Activated T-cell treated with anti-CD3 and anti-CD28 coated beads for 24 hours (primary cell): ENCODE results near the gene KDM6B.
"Not testable (repeated sequence)": the region's sequence is repeated elsewhere in the genome, so short reads cannot be mapped to it uniquely, and the experiment has no call there.

Experiments
- DNase-seq: peaks from one replicate; pipeline ENCODE4 v3.0.0-alpha.2; 2020; ENCODE audit warnings: low read depth

KDM6B gene, protein sequence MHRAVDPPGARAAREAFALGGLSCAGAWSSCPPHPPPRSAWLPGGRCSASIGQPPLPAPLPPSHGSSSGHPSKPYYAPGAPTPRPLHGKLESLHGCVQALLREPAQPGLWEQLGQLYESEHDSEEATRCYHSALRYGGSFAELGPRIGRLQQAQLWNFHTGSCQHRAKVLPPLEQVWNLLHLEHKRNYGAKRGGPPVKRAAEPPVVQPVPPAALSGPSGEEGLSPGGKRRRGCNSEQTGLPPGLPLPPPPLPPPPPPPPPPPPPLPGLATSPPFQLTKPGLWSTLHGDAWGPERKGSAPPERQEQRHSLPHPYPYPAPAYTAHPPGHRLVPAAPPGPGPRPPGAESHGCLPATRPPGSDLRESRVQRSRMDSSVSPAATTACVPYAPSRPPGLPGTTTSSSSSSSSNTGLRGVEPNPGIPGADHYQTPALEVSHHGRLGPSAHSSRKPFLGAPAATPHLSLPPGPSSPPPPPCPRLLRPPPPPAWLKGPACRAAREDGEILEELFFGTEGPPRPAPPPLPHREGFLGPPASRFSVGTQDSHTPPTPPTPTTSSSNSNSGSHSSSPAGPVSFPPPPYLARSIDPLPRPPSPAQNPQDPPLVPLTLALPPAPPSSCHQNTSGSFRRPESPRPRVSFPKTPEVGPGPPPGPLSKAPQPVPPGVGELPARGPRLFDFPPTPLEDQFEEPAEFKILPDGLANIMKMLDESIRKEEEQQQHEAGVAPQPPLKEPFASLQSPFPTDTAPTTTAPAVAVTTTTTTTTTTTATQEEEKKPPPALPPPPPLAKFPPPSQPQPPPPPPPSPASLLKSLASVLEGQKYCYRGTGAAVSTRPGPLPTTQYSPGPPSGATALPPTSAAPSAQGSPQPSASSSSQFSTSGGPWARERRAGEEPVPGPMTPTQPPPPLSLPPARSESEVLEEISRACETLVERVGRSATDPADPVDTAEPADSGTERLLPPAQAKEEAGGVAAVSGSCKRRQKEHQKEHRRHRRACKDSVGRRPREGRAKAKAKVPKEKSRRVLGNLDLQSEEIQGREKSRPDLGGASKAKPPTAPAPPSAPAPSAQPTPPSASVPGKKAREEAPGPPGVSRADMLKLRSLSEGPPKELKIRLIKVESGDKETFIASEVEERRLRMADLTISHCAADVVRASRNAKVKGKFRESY (N-terminal part only)

DNA sequence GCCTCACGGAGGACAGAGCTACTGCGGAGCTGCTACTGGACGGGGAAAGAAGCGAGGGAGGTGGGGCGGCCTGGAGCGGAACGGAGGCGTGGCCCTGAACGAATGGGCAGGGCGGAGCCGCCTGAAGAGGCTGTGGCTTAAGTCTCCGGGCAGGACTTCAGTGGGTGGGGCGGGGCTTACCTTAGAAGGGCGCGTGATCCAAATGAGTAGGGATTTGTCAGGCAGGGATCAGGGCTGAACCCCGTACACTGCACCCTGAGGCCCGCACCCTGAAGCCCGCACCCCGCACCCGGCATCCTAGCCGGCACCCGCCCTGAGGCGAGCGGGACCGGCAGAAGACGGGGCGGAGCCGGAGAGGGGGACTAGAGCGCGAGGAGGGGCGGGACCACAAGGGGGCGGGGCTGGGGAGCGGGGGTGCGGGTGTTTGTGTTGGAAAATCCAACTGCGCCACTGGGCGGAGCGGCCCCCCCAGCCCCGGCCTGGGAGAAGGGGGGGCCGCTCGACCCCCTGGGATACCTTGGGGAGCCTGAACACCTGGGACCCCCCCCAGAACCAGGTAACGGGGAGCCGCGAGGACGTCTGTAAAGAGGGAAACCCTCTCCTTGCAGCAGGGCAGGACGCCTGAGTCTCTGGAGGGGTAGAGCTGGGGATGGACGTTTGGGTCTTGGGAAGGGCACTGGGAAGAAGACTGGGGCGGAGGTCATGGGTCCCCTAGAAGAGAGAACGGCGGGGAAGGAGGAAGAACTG lies at the start of gene KDM6B:
KDM6B (plus strand) TSS at position 423 of the 747 bp plus-strand sequence. CDS start 11,338 bp downstream, outside the sequence.
- DNase-seq, result peak; percentile 80

DNA sequence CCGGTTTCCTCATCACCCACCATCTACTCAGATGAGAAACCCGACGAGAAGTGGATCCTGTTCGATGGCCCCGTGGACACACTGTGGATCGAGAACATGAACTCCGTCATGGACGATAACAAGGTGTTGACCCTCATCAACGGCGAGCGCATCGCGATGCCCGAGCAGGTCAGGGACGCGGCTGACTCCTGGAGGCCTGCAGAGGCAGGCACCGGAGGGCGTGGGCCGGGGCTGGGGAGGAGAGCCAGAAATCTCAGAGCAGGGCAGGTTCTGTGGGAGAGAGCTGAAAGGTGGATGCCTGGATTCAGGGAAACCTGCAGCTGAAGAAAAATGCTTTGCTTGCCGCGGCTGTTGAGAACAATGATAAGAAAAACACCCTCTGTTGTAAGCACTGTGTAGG lies 47.2 kb upstream of the KDM6B start:
- no peak for DNase-seq

DNA sequence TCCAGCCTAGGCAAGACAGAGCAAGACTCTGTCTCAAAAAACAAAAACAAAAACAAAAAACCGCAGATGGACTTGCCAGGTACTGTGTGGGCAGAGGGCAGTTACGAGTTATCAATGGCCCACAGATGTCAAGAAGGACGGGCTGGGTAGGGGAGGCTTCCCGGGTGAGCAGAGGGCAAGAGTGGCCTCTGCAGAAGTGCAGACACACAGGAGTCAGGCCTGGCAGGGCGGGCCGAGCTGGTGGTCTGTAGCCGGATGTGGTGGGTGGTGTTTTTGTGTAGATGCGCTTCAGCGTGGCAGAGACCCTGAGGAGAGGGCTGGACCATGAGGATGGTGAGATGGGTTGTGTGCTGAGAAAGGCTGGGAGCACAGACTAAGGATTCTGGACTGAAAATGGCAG lies 44.9 kb upstream of the KDM6B start:
- no peak for DNase-seq

DNA sequence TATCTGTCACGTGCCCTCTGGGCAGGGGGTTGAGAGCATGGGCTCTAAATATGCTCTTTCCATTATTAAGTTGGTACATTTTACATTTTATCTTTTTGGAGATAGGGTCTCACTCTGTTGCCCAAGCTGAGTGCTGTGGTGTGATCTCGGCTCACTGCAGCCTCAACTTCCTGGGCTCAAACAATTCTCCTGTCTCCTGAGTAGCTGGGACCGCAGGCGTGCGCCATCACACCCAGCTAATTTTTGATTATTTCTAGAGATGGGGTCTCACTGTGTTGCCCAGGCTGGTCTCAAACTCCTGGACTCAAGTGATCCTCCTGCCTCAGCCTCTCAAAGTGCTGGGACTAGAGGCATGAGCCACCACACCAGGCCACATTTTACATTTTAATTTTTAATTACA lies 43.9 kb upstream of the KDM6B start:
- DNase-seq, result no peak

DNA sequence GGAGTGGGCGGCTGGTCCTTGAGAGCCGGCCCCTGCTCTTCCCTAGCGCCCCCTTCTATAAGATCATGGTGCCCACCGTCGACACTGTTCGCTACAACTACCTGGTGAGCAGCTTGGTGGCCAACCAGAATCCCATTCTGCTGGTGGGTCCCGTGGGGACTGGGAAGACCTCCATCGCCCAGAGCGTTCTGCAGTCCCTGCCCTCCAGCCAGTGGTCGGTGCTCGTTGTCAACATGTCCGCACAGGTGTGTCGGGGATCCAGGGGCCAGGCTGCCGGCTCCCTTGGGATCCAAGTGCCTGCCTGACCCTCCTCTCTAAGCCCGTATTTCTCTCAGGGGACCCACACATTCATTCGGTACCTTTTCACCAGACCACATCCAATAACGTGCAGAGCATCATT lies 41.4 kb upstream of the KDM6B start:
- no peak for DNase-seq

DNA sequence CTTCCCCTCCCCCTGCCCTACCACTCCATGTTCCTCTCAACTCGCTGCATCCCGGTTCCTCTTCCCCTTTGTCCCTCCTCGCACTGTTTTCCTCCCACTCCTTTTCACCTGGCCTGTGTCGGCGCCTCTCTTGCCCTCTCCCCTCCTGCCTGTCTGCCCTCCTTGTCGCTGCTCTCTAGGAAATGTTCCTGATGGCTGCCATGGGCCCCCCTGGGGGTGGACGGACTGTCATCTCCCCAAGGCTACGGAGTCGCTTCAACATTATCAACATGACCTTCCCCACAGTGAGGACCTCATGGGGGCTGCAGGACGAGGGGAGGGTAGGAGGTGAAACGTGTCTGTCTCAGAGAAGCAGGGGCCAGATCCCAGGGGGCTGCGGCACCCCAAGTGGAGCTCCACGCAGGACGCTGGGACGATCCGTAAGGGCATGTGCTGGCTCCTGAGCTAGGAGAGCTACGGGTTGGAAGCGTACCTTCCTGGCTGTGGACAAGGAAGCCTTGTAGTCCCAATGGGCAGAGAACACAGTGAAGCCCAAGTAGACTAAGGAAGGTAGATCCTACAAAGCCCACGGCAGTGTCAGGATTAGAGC lies 39.8 kb upstream of the KDM6B start:
- no peak for DNase-seq

DNA sequence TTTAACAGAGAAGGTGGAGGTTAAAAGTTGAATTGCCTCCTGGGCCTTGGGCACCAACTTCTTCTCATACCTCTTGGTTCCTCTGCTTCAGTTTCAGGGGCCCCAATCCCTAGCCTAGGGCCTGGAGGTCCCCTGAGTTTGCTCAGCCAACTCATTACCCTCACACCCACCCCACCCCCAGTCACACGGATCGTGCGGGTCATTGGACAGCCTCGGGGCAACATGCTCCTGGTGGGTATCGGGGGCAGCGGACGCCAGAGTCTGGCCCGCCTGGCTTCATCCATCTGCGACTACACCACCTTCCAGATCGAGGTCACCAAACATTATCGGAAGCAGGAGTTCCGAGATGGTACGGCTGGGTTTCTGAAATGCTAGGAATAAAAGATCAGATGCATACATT lies 36.0 kb upstream of the KDM6B start:
- no peak for DNase-seq

DNA sequence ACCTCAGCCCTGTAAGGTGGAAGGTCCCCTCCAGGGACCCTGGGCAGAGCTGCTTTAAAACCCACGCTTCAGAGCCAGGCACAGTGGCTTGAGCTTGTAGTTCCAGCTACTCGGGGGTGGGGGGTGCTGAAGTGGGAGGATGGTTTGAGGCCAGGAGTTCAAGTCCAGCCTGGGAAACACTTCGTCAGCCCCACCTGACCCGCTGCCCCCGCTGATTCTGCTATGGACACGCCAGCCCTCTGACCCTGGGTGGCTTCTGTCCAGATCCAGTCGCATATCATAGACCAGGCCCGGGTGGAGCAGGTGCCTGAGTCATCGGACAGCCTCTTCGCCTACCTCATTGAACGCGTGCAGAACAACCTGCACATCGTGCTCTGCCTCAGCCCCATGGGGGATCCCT lies 35.2 kb upstream of the KDM6B start:
- DNase-seq, result no peak

DNA sequence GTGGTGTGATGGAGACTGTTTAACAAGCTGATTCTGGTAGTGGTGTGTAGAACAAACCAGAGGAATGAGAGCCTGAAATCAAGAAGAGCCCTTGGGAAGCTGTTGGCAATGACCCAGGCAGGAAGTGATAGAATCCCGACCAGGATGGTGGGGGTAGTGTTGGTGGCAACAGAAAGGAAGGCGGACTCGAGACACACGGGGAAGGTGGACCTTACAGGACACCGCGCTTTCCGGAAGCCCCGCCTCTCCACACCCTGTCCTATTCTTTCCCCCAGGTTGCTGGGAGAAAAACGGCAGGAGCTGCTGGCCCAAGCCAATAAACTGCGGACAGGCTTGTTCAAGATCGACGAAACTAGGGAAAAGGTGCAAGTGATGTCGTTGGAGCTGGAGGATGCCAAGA lies 30.0 kb upstream of the KDM6B start:
- no peak for DNase-seq

DNA sequence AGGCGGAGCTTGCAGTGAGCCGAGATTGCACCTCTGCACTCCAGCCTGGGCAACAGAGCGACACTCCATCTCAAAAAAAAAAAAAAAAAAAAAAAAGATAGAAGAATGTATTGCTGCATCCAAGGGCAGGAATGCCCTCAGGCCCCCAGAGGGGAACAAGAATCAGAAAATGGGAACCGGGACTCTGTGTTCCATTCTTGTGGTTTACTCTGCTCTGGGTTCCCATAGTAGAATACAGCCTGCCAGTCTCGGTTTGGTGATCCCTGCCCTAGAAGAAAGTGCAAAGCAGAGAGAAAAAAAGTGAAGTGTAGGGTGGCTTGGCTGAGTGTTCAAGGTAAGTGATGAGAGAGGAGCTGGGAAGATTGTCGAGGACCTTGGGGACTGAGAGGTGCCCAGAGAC lies 27.4 kb upstream of the KDM6B start:
- no peak for DNase-seq

DNA sequence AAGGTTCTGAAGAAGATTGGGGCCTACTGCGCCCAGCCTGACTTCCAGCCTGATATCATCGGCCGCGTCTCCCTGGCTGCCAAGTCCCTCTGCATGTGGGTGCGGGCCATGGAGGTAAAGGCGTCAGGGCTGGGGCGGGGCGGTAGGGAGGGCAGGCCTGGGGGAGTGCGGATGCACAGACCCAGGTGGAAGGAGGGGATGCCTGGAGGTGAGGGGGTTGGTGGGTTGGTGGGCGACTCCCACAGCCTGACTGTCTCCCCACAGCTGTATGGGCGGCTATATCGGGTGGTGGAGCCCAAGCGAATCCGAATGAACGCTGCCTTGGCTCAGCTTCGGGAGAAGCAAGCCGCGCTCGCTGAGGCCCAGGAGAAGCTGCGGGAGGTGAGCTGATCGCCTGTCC lies 26.8 kb upstream of the KDM6B start:
- no peak for DNase-seq

DNA sequence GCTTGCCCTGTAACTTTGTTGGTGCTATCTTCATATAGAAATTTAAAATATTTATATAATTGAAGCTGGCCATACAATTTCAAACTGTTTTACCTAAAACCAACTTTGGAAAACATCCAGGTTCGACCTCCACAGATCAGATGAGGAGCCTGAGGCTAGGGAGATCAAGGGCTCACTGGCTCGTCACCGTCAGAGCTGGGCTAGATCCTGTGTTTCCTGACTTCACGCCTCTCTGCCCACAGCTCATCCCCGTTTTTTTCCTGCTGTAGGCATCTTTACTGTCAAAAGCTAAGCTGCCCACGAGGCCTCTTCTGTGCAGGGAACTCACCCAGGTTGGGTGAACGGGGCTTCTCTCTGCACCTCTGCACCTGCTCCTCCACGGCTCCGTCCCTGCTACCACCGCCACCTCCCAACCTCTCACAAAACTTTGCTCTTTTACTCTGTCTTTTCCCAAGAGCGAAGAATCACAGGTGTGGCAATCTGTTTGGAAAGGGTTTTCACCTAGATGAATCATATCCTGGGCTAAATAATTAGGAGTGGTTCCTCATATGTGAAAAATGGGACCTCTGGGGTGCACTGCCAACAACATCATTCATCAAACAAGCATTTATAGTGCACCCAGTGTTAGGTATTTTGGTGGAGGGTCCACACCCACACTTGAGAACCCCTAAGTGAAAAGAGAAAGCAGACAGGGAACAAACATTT lies 24.8 kb upstream of the KDM6B start:
- no peak for DNase-seq

DNA sequence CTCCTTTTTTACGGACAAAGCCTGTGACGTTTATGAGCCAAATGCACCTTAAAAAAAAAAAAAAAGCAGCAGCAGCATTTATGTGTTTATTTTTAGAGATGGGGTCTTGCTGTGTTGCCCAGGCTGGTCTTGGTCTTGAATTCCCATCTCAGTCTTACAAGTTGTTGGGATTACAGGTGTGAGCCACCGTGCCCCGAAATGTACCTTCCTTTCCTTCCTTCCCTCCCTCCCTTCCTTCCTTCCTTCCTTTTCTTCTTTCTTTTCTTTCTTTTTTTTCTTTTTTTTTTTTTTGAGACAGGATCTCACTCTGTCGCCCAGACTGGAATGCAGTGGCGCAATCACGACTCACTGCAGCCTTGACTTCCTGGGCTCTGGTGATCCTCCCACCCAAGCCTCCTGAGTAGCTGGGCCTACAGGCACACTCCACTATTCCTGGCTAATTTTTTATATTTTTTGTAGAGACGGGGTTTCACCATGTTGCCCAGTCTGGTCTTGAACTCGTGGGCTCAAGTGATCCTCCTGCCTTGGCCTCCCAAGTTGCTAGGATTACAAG lies 24.1 kb upstream of the KDM6B start:
- not testable (repeated sequence) for DNase-seq

DNA sequence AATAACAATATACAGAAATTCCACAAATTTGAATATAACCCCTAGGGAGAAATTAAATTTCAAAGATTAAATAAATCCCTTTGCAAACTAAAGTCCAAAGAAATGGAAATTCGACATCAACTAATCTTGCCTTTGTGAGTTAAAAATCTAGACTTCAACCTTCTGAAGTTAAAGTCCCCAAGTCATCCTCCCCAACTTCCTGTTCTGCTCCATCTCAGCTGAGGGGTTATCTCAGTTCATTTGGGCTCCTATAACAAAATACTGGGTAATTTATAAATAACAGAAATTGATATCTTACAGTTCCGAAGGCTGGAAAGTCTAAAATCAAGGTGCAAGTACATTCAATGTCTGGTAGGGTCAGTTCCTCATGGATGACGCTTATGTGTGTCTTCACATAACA lies 22.8 kb upstream of the KDM6B start:
- no peak for DNase-seq

DNA sequence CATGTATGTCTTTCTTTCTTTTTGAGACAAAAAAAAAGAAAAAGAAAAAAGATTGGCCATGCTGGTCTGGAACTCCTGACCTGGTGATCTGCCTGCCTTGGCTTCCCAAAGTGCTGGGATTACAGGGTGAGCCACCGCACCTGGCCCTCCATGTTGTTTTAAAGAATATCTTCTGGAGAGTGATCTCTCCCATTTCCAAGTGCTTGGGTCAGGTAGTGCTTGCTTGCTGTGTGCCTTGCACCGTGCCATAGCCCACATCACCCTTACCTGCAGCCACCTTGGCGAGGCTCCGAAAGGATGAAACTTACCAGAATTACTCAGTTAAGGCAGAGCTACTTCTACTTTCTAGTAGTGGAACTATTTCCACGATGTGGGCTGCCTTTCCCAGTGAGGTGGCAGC lies 19.0 kb upstream of the KDM6B start:
- DNase-seq, result no peak

DNA sequence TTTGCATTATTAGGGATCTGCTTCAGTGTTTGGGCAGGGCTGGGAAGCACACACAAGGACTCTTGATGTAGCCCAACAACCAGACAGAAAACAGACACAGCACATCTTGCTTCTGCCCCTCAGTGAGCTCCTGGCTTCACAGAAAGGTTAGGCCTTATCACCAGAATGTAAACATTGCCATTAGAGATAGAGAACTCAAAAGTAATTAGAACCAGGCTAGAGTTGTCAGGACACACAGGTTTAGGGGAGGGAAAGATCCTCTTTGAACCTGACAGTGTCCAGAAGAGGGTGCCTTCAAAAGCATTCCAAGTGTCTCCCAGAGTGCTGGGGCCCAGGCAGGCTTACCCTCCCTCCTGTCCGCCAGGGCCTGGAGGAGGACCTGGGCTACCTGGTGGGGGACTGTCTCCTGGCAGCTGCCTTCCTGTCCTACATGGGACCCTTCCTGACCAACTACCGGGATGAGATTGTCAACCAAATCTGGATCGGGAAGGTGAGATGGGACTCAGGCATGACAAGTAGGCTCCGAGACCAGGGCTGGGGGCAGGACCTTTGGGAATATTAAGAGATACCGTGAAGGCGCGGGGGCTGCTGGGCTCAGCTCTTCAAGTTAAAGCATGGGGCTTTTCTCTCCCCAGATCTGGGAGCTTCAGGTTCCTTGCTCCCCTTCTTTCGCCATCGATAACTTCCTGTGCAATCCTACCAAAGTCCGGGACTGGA lies 16.9 kb upstream of the KDM6B start:
- DNase-seq, result no peak

DNA sequence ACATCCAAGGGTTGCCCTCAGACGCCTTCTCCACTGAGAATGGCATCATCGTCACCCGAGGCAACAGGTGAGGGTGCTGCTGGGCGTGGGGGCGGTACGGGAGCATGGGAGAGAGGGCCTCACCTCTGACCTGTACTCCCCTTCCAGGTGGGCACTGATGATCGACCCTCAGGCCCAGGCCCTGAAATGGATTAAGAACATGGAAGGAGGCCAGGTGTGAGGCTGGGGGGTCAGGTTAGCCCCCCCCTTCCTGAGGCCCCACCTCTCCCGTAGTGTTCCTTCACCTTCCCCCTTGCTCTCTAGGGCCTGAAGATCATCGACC lies 16.4 kb upstream of the KDM6B start:
- no peak for DNase-seq

DNA sequence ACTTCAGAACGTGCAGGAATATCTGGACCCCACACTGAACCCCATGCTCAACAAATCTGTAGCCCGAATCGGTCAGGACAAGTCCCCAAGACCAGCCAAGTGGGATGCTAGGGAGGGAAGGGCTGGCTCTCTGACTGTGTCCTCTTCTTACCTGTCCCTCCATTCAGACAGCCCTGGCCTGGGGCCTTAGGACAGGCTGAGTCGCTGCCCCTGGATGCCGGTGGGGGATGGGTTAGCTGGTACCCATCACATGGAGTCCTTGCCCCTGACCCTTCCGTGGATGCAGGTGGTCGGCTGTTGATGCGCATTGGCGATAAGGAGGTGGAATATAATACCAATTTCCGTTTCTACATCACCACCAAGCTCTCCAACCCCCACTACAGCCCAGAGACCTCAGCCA lies 16.0 kb upstream of the KDM6B start:
- DNase-seq, result no peak

DNA sequence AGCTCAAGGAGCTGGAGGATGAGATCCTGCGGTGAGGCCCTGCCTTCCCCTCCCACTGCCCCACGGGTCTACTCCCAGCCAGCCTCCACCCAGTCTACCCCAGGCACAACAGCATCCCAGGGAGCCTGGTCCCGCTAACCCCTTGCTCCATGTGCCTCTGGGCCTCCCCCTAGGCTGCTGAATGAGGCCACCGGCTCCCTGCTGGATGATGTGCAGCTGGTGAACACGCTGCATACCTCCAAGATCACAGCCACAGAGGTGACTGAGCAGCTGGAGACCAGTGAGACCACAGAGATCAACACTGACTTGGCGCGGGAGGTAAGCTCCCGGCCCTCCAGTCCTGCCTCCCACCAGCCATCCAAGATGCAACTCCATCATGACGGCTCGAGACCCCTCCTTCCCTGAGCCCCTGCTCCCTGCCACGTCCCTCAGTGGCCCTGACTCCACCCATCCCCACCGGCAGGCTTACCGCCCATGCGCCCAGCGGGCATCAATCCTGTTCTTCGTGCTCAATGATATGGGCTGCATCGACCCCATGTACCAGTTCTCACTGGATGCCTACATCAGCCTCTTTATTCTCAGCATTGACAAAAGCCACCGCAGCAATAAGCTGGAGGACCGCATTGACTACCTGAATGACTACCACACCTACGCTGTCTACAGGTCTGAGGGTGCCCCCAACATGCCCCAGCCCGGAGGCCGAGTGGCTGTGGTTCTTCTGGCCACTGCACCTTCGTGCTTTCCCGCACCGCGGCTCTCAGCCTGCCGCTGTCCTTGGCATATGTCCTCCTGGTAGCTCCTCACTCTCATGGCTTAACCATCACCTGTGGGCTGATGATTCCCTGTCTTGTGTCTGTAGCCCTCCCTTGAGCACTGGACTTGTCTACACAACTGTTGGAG lies 15.0 kb upstream of the KDM6B start:
- no peak for DNase-seq
